ENCODE data around the gene CYLD.

DNA sequence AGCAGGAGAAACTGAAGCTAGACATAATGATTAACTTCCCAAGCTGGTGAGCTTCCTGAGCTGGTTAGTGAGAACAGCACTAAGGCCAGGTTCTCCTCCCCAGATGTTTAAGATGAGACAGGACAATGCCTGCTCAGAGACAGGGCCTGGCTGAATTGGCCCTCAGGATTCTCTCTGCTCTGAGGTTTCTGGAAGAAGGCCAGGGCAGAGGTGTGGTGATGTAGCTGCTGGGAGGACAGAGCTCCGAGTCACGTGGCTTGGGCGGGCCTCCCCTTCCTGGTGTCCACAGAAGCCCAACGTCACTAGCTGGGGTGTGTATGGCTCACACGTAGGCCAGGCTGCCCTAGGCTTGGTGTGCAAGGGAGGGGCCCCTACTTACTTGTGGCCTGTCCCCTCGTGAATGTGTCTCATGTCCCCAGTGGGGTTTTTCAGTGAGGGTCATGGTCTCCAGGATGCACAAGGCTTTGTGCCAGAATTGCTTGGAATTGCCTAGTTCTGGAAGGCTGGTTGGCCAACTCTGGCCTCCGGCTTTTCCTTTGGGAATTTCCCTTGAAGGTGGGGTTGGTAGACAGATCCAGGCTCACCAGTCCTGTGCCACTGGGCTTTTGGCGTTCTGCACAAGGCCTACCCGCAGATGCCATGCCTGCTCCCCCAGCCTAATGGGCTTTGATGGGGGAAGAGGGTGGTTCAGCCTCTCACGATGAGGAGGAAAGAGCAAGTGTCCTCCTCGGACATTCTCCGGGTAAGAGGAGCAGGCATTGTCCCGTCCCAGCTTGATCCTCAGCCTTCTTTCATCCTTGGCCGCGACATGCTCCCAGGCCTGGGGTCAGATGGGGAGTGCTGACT, 45.1 kb upstream of the CYLD start:
- TF ChIP-seq, protein P1, sequence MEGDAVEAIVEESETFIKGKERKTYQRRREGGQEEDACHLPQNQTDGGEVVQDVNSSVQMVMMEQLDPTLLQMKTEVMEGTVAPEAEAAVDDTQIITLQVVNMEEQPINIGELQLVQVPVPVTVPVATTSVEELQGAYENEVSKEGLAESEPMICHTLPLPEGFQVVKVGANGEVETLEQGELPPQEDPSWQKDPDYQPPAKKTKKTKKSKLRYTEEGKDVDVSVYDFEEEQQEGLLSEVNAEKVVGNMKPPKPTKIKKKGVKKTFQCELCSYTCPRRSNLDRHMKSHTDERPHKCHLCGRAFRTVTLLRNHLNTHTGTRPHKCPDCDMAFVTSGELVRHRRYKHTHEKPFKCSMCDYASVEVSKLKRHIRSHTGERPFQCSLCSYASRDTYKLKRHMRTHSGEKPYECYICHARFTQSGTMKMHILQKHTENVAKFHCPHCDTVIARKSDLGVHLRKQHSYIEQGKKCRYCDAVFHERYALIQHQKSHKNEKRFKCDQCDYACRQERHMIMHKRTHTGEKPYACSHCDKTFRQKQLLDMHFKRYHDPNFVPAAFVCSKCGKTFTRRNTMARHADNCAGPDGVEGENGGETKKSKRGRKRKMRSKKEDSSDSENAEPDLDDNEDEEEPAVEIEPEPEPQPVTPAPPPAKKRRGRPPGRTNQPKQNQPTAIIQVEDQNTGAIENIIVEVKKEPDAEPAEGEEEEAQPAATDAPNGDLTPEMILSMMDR (IDR thresholded peaks at IDR 0.05; ENCODE audit: borderline replicate concordance, extremely low read depth, low read length, poor library complexity, severe bottlenecking) = no peak
- no peak for TF ChIP-seq EZH2 (IDR thresholded peaks at IDR 0.05; ENCODE audit: borderline replicate concordance, low read depth, low read length, severe bottlenecking)
